GM12891 (cell line): ENCODE measurements around the gene CDC6.
"Not testable (repeated sequence)": the region's sequence is repeated elsewhere in the genome, so short reads cannot be mapped to it uniquely, and the experiment has no call there.

ENCODE experiments used
- DNase-seq: peaks from one replicate; pipeline ENCODE4 v3.0.0; 2011; ENCODE audit warnings: low spot score; ENCODE audit not compliant: insufficient read length
- FAIRE-seq: peaks from 2 replicates; lab custom pipeline; 2011; peaks lifted over from hg19 to GRCh38; lab: Jason Lieb, UNC
- PAX5 ChIP-seq: IDR thresholded peaks from 2 replicates; pipeline ENCODE4 v1.6.1; 2011; ENCODE audit warnings: low read length, moderate library complexity, mild to moderate bottlenecking; ENCODE audit not compliant: insufficient read depth, severe bottlenecking
- POLR2A ChIP-seq: IDR thresholded peaks from 2 replicates; pipeline ENCODE4 v1.6.1; 2011; ENCODE audit warnings: low read depth, low read length, control low read depth
- POLR2AphosphoS5 ChIP-seq: IDR thresholded peaks from 2 replicates; pipeline ENCODE4 v1.6.1; 2011; ENCODE audit warnings: low read depth, low read length, control low read depth
- POU2F2 ChIP-seq: IDR thresholded peaks from 2 replicates; pipeline ENCODE4 v1.6.1; 2011; ENCODE audit warnings: low read depth, mild to moderate bottlenecking, control low read depth, low read length, moderate library complexity
- SPI1 ChIP-seq: IDR thresholded peaks from 2 replicates; pipeline ENCODE4 v1.6.1; 2011; ENCODE audit warnings: low read depth, low read length, control low read depth
- TAF1 ChIP-seq: IDR thresholded peaks from 2 replicates; pipeline ENCODE4 v1.6.1; 2011; ENCODE audit warnings: low read depth, low read length, control low read depth

CDC6 gene

DNA sequence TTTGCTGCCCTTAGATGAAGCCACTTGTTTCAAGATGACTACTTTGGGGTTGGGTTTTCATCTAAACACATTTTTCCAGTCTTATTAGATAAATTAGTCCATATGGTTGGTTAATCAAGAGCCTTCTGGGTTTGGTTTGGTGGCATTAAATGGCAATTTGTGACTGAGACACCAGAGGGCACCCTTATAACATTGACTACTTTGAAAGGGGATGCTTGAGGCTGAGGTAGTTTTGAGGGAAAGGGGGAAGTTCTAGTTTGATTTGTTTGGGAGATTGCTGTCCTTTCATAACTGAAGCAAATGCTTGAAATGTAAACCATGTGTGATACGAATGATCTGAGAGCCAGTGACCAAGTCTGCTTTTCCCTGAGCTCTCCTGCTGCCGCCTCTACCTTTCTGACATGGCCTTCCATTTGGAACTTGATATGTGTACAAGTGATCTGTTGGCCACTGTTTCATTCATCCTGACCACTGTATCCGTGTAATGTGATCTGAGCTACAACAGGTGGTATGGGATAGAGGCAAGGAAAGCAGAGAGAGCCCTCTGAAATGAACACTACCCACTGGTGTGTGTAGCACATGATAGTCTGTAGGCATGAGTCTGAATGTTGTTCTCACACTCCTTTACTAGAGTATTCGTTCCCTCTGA, 15.5 kb downstream of the CDC6 start:
- TF ChIP-seq POLR2A (0 out of 2 replicates have a peak, but pooled peaks have one; percentile 2), POLR2AphosphoS5 (no peak), PAX5 (no peak), POU2F2 (no peak), SPI1 (no peak), TAF1 (no peak)
- no peak for DNase-seq
- peak; percentile 47 for FAIRE-seq

DNA sequence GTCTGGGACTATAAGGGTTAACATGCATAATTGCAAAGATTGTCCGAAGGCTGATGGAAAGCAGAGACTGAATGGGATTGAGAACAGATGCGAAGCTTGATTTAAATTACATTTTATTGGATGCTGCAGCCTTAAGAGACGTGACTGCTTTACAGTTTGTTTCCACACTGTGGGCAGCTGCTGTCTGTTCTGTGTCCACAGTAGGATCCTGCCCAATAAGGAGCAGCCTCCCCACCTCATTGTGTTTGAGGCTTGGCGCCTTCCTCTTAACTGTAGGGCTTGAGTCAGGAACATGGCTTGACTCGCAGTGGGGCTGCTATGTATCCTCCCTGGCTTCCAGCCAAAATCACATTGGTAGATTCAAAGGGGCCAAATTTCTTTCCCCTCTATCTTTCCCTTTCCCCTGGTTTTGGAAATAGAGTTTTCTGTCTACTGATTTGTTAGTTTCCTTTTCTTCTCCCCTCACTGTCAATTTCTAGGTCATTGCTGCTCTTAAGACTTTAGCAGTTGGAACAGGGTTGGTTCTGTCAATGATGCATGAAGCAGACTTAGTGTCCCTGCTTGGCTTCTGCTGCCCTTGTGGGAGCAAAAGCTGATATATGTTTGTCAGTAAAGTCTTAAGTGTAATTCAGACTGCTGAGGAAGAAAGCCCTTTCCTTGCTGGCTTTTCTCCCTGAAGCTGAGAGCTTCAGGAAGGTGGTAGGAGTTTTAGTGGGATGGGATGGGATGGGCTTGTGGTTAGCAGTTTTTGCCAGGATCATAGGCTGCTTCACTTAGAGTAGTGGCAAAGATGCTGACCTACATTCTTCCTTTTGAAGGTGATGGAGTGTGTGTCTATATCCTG, 16.3 kb downstream of the CDC6 start:
- TF ChIP-seq POU2F2 (no peak), TAF1 (no peak), POLR2A (no peak), SPI1 (no peak), POLR2AphosphoS5 (no peak), PAX5 (no peak)
- no peak for DNase-seq
- FAIRE-seq: no peak

DNA sequence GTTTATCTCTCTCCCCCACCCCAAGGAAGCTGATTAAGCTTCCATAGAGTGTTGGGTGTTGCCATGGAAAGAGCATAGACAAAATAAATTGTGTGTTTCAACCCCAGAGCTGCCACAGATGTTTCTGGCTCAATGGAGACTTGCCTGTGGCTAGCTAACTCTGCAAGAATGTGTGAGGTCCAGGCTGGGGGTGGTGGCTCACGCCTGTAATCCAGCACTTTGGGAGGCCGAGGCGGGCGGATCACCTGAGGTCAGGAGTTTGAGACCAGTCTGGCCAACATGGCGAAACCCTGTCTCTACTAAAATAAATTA, 16.8 kb downstream of the CDC6 start:
- not testable (repeated sequence) for DNase-seq, FAIRE-seq

DNA sequence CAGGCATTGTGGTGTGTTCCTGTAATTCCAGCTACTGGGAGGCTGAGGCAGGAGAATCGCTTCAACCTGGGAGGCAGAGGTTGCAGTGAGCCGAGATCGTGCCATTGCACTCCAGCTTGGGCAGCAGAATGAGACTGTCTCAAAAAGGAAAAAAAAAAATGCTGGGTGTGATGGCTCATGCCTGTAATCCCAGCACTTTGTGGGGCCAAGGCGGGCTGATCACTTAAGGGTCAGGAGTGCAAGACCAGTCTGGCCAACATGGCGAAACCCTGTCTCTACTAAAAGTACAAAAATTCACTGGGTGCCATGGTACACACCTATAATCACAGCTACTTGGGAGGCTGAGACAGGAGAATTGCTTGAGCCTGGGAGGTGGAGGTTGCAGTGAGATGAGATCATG, 17.2 kb downstream of the CDC6 start:
- not testable (repeated sequence) for FAIRE-seq, DNase-seq

DNA sequence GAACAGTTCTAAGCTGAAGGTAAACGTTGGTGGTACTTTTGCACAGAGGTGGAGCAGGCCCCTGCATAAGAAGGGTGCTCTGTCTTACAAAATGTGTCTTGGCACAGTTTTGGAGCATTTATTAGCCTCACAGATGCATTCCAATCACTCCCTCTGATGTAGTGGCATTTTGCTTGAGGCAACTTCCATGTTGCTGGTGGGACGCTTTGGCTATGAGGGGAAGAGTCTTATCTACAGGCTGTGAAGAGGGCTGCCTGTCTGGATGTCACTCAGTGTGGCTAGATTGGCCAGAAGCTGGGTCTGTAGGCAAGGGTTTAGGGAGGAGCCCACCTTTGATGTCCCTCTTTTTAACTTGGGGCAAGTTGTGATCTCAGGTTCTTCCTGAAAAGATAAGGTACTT, 18.7 kb downstream of the CDC6 start:
- no peak for FAIRE-seq
- no peak for DNase-seq
- no peak for TF ChIP-seq POLR2A
- TF ChIP-seq PAX5: no peak
- no peak for TF ChIP-seq POU2F2
- no peak for TF ChIP-seq POLR2AphosphoS5
- no peak for TF ChIP-seq TAF1
- no peak for TF ChIP-seq SPI1

DNA sequence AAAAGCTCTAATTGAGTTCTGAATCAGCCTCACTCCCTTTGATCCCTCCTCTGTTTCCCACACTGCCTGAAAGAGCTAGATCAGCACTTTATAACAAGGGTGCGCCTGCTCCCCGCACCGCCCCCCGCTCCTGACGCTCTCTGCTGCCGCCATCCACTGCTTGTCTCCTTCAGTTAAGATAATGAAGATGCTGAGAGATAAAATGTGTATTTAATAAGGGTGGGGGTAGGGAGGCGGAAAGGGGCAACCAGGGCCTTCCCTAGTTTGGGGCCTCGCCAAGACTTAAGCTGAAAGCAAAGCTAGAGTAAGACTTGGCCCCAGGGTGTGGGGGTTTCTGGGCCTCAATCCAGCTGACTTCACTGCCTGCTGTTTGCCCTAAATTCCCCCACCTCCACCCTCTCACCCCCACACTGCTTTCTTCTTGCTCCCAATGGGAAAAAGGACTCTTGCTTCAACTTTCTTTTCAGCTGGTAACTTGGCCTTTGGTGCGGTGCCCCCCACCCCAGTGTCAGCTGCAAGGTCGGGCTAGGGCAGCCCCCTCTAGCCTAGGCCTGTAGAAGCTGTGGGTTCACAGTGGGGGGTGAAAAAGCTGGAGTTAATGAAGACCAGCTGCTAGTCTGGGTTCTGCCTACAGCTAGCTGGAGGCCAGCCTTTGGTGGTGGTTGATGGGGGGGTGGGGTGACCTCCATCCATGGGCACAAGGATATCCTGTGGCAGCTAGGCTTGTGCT, 19.5 kb downstream of the CDC6 start:
- DNase-seq (no peak), FAIRE-seq (no peak)

DNA sequence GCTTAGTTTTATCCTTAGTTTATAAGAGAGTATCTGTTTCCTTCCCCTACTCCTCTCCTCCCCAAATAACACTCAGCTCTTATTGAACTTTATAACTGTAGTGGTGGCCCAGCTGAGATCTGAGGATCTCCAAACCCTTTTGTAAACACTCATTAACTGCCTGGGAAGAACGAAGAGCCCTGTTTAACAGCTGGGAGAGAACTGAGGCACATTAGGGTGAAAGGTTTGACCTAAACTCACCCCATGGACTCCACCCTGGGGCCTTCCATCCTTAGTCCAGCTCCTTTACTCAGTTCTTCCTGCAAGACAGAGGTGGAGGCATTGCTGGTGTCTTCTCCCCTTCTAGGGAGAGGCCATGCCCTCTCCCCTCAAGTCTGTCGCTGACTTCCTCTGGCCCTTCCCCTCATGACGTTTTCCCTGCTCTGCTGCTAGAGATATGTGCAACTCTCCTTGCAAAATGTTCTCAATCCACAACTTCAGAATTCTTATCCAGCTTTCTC, 20.1 kb downstream of the CDC6 start:
- TF ChIP-seq PAX5 (no peak), TAF1 (no peak), POLR2A (no peak), SPI1 (no peak), POLR2AphosphoS5 (no peak), POU2F2 (no peak)
- no peak for FAIRE-seq

More for the DNA sequence above, 19.5 kb downstream of the CDC6 start:
- TF ChIP-seq POU2F2: no peak
- no peak for TF ChIP-seq PAX5
- TF ChIP-seq POLR2AphosphoS5: no peak
- no peak for TF ChIP-seq SPI1
- no peak for TF ChIP-seq TAF1
- no peak for TF ChIP-seq POLR2A

DNA sequence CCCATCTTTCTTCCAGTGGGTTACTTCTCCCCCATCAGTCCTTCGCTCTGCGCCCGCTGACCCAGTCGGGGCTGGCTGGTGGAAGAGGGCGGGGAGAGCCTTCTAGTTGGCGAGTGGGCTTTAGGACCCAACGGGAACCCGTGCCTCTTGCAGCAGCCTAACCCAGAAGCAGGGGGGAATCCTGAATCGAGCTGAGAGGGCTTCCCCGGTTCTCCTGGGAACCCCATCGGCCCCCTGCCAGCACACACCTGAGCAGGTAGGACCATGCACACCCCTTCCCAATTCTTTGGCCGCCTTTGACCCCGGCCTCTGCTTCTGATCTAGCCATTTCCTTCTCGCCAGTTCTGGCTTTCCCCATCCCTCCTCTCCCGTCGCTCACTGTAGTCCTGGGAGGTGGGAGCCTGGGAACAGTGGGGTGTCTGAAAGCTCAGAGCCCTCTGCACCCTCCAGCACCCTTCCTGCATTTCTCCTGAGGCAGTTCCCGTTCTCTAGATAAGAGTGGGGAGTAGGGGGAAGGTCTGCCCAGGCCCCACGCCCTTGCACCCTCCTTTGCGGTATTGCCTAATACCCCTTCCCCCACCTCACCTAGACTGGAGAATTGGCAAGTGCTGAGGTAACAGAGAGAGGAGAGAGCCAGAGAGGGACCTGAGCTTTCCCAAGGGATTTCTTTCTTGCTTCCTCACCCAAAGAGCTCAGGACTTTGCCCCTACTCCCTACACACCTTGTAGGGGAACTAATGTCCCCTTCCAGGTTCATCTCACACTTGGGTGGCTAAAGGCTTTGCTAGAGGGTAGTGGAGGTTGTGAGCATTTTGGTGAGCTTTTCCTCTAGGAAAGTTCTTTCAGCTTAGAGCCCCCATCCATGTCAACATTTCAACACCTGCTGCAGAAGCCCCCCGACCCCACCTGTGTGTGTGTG, 21.6 kb downstream of the CDC6 start, which contains the start of gene RARA:
TSS of gene RARA (plus strand) at position 150 of the 918 bp plus-strand sequence. CDS start 22,039 bp downstream, outside the sequence.
- peak; percentile 70 for FAIRE-seq
- no peak for TF ChIP-seq POU2F2
- no peak for TF ChIP-seq SPI1
- TF ChIP-seq POLR2A: no peak
- no peak for TF ChIP-seq POLR2AphosphoS5
- no peak for TF ChIP-seq PAX5
- no peak for TF ChIP-seq TAF1

More for the DNA sequence above, 20.1 kb downstream of the CDC6 start:
- DNase-seq: no peak

DNA sequence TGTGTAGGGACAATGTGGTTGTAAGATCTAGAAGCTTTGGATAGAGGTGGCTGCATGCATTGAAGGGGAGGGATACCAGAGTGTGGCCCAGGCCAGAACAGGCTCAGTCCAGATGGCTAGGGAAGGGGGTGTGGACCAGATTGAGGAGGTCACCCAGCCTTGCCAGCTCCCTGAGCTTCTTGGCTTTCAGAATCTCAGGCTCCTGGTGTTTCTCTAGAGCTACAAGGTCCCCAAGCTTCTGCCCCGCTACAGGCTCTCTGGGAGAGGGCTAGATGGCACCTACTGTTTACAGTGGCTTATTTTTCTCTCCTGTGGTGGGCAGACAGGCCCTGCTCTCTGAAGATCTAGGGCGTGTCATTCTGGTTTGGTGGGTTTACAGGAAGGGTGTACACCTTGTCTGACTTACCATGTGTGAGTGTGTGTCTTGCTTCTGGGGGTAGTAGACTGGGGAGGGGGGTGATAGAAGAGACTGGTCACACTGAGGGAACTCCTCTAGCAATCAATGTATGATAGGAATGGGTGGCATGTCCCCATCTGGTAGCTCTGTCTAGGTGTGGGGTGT, 22.4 kb downstream of the CDC6 start:
- TF ChIP-seq TAF1 (no peak), POLR2AphosphoS5 (no peak), POLR2A (no peak), PAX5 (no peak), SPI1 (no peak), POU2F2 (no peak)
- FAIRE-seq: no peak

More for the DNA sequence above, 21.6 kb downstream of the CDC6 start, which contains the start of gene RARA:
- peak; percentile 60 for DNase-seq

More for the DNA sequence above, 22.4 kb downstream of the CDC6 start:
- DNase-seq: no peak
